ENCODE data around the gene CACNA1G. TPM values are rescaled to one million over a fixed set of nuclear protein-coding genes. Genes with fewer than 3 reads are reported as not detected.

The CACNA1G gene
- total and polyA plus RNA-seq, 2 donors (not counting 3 experiments of a cell fraction or from before 2014, with no cell fraction given) = not detected

- Histone ChIP-seq H3K4me3 (replicated peaks in 1 of 3; ENCODE audit: insufficient read depth in 1 of 3, low read depth in 1 of 3, low read length in 3 of 3) (no peak overlapping the region), H3K9me1 (replicated peaks; ENCODE audit: control insufficient read depth, extremely low read depth, insufficient read depth, low read length) (no peaks in the 10 kb centered on the region), H4K20me1 (replicated peaks; ENCODE audit: control insufficient read depth, extremely low read depth, insufficient read depth, low read length) (no peaks in the 10 kb centered on the region), H3K9ac (replicated peaks; ENCODE audit: extremely low read depth, insufficient read depth, low read length) (no peak overlapping the region), H3K4me2 (ENCODE audit: insufficient read depth, low read length) (no peak overlapping the region), H3K36me3 (ENCODE audit: control insufficient read depth in 2 of 2, extremely low read depth in 1 of 2, insufficient read depth in 2 of 2, low read length in 2 of 2) (peaks cover 0 to 5% of the 10 kb centered on the region in 2 experiments), H3K79me2 (ENCODE audit: control insufficient read depth, insufficient read depth, low read length) (no peaks in the 10 kb centered on the region), H2AFZ (ENCODE audit: low read depth, low read length) (no peak overlapping the region), H3K4me1 (ENCODE audit: control insufficient read depth, extremely low read depth, insufficient read depth, low read length) (peaks cover 7% of the 10 kb centered on the region), H3K27me3 (ENCODE audit: control insufficient read depth in 2 of 2, insufficient read depth in 2 of 2, low read length in 2 of 2) (no peaks in the 10 kb centered on the region), H3K9me3 (replicated peaks; ENCODE audit: control insufficient read depth, insufficient read depth, low read length) (no peaks in the 10 kb centered on the region), H3K27ac (ENCODE audit: insufficient read depth, low read depth, low read length) (no peak overlapping the region)
- DNase-seq (ENCODE audit: low read depth, low spot score) = no peak
- dilution Hi-C loops (cut with MboI; ENCODE audit: extremely low pct_ligation_motif_present, low sequenced_read_pairs) = no loop called here
- TF ChIP-seq GATA2 (IDR thresholded peaks at IDR 0.05; ENCODE audit: insufficient read depth, insufficient read length, low read depth, low read length) (no peak), CTCF (IDR thresholded peaks at IDR 0.05; ENCODE audit: extremely low read depth in 1 of 2, insufficient read depth in 1 of 2, low read depth in 1 of 2, low read length in 2 of 2) (no peak)
- CTCF ChIA-PET = interaction anchor here (0.7 to 8.4 kb wide), 6 partner anchors 12 to 142 kb away, joined by 3 to 398 read pairs (median 6); no protein-coding TSS in a partner anchor
- no peak for FAIRE-seq
- POLR2A ChIA-PET = no interaction called here
- no TSS peak for BruUV-seq (replicated peaks)
- intact Hi-C loops (cut with micrococcal nuclease) = loop anchor here (1.0 kb wide), 1 partner anchor 129 kb away; no protein-coding TSS in a partner anchor
These were observed 8.6 kb upstream of the CACNA1G start for GRCh38 chr17:50551884-50552283.

- dilution Hi-C loops (cut with MboI; ENCODE audit: extremely low pct_ligation_motif_present, low sequenced_read_pairs) = no loop called here
- ChIA-PET POLR2A (no interaction called here), CTCF (interaction anchor here (0.6 kb wide), 1 partner anchor 70 kb away, joined by 3 read pairs; no protein-coding TSS in a partner anchor)
These were observed 6.3 kb upstream of the CACNA1G start for GRCh38 chr17:50554201-50554600.

More at GRCh38 chr17:50554201-50554600, 6.3 kb upstream of the CACNA1G start:
- no peak overlapping the region for H2AFZ ChIP-seq (ENCODE audit: low read depth, low read length)
- H3K79me2 ChIP-seq (ENCODE audit: control insufficient read depth, insufficient read depth, low read length) = no peaks in the 10 kb centered on the region
- no peak for DNase-seq (ENCODE audit: low read depth, low spot score)
- no peaks in the 10 kb centered on the region for H3K9me3 ChIP-seq (replicated peaks; ENCODE audit: control insufficient read depth, insufficient read depth, low read length)
- H3K36me3 ChIP-seq (ENCODE audit: control insufficient read depth in 2 of 2, extremely low read depth in 1 of 2, insufficient read depth in 2 of 2, low read length in 2 of 2) = peaks cover 0 to 5% of the 10 kb centered on the region in 2 experiments
- H4K20me1 ChIP-seq (replicated peaks; ENCODE audit: control insufficient read depth, extremely low read depth, insufficient read depth, low read length) = no peaks in the 10 kb centered on the region
- H3K4me2 ChIP-seq (ENCODE audit: insufficient read depth, low read length) = no peak overlapping the region
- intact Hi-C loops (cut with micrococcal nuclease) = no loop called here
- FAIRE-seq = no peak
- no peak overlapping the region for H3K4me3 ChIP-seq (replicated peaks in 1 of 3; ENCODE audit: insufficient read depth in 1 of 3, low read depth in 1 of 3, low read length in 3 of 3)
- no peak overlapping the region for H3K27ac ChIP-seq (ENCODE audit: insufficient read depth, low read depth, low read length)
- no peaks in the 10 kb centered on the region for H3K9me1 ChIP-seq (replicated peaks; ENCODE audit: control insufficient read depth, extremely low read depth, insufficient read depth, low read length)
- H3K4me1 ChIP-seq (ENCODE audit: control insufficient read depth, extremely low read depth, insufficient read depth, low read length) = no peaks in the 10 kb centered on the region
- H3K27me3 ChIP-seq (ENCODE audit: control insufficient read depth in 2 of 2, insufficient read depth in 2 of 2, low read length in 2 of 2) = peaks cover 9 to 14% of the 10 kb centered on the region in 2 experiments
- no peak overlapping the region for H3K9ac ChIP-seq (replicated peaks; ENCODE audit: extremely low read depth, insufficient read depth, low read length)
- no TSS peak for BruUV-seq (replicated peaks)
- TF ChIP-seq MAX (IDR thresholded peaks at IDR 0.05; ENCODE audit: insufficient read depth, insufficient read length) (no peak), CTCF (IDR thresholded peaks at IDR 0.05; ENCODE audit: extremely low read depth in 1 of 2, insufficient read depth in 1 of 2, low read depth in 1 of 2, low read length in 2 of 2) (no peak), FOS (IDR thresholded peaks at IDR 0.05; ENCODE audit: borderline replicate concordance, insufficient read depth, low read length) (no peak), MYC (IDR thresholded peaks at IDR 0.05; ENCODE audit: low read depth, low read length) (no peak), POLR2AphosphoS5 (IDR thresholded peaks at IDR 0.05; ENCODE audit: insufficient read depth, low read depth, low read length) (no peak), JUN (IDR thresholded peaks at IDR 0.05; ENCODE audit: borderline replicate concordance, insufficient read depth, insufficient read length, low read depth) (no peak), GATA2 (IDR thresholded peaks at IDR 0.05; ENCODE audit: insufficient read depth, insufficient read length, low read depth, low read length) (no peak), POLR2A (IDR thresholded peaks at IDR 0.05; ENCODE audit: low read depth, low read length) (no peak), EZH2 (IDR thresholded peaks at IDR 0.05; ENCODE audit: borderline replicate concordance, low read depth, low read length, severe bottlenecking) (no peak)

All from endothelial cell of umbilical vein (primary cell).